HepG2 (cell line): Measurements from ENCODE around the gene SCN9A. TPM values are rescaled to one million over a fixed set of nuclear protein-coding genes. Genes with fewer than 3 reads are reported as not detected.

ENCODE experiments used
- ATAC-seq: fragments of 200-7000 bp; cut with Tn5 transposase; 3 replicates; pipeline ENCODE4 v1.9.1; 2020; ENCODE audit warnings: mild to moderate bottlenecking, moderate library complexity
- BruUV-seq: library from RNA; stranded (reverse); fragments of 400-500 nt; replicated peaks from 2 replicates; lab custom pipeline; 2021; lab: Mats Ljungman, UMichigan
- CTCF ChIA-PET: fragments of 300-600 bp; formaldehyde crosslinking; extraction: SDS; loops from one replicate; lab custom pipeline; 2021; ENCODE audit warnings: low total read pairs, inconsistent platforms, low intra/inter-chr PET ratio; lab: Yijun Ruan, JAX
- POLR2A ChIA-PET: fragments of 350-600 bp; sonication (Branson Sonifier 250); formaldehyde crosslinking; loops from one replicate; lab custom pipeline; 2020; ENCODE audit warnings: antibody characterized with exemption, inconsistent platforms; lab: Yijun Ruan, JAX
- DNase-seq: peaks from one replicate; pipeline ENCODE4 v3.0.0-alpha.2; 2015; ENCODE audit warnings: low spot score
- FAIRE-seq: peaks from 3 replicates; lab custom pipeline; 2011; peaks lifted over from hg19 to GRCh38; lab: Jason Lieb, UNC
- H2AFZ ChIP-seq: one replicate; pipeline ENCODE4 v1.6.1; 2011; ENCODE audit warnings: low read length, inconsistent platforms
- H3K27ac ChIP-seq: fragments of 300-600 bp; 3 replicates; pipeline ENCODE4 v1.8.0; 2011; ENCODE audit warnings: mixed run types, mild to moderate bottlenecking, mixed read lengths, low read length, inconsistent platforms; ENCODE audit not compliant: insufficient read depth; ENCODE audit errors: extremely low read length
- H3K27me3 ChIP-seq, 2 experiments: fragments of 200-600 bp in 1 of 2; 2 replicates in 1 of 2; 3 replicates in 1 of 2; pipeline versions ENCODE4 v1.6.0 to v1.8.0; 2011; ENCODE audit warnings: low read length in 2 of 2, mild to moderate bottlenecking in 2 of 2, moderate library complexity in 2 of 2, inconsistent platforms in 1 of 2; ENCODE audit not compliant: insufficient read depth in 2 of 2, control insufficient read depth in 1 of 2
- H3K36me3 ChIP-seq, 2 experiments: fragments of 200-600 bp in 1 of 2; replicated peaks in 1 of 2; 2 replicates in 1 of 2; 3 replicates in 1 of 2; pipeline versions ENCODE4 v1.5.1 to v1.8.0; 2011; ENCODE audit warnings: low read length in 2 of 2, inconsistent platforms in 1 of 2; ENCODE audit not compliant: insufficient read depth in 2 of 2, control insufficient read depth in 1 of 2
- H3K4me1 ChIP-seq: 2 replicates; pipeline ENCODE4 v1.5.1; 2012; ENCODE audit warnings: low read length, inconsistent platforms; ENCODE audit not compliant: insufficient read depth
- H3K4me2 ChIP-seq: 2 replicates; pipeline ENCODE4 v1.6.0; 2011; ENCODE audit warnings: low read depth, low read length, inconsistent platforms
- H3K4me3 ChIP-seq, 3 experiments: fragments of 200-600 bp in 1 of 3; sonication (generic), shearing (Covaris generic) in 1 of 3; replicated peaks in 1 of 3; 2 replicates each; pipeline ENCODE4 v1.5.1; 2011 to 2016; ENCODE audit warnings: low read length in 3 of 3, inconsistent platforms in 2 of 3, low read depth in 2 of 3, mild to moderate bottlenecking in 2 of 3, control low read depth in 1 of 3, mixed read lengths in 1 of 3; ENCODE audit not compliant: insufficient read depth in 1 of 3
- H3K79me2 ChIP-seq: one replicate; pipeline ENCODE4 v1.6.1; 2011; ENCODE audit warnings: low read length, inconsistent platforms; ENCODE audit not compliant: insufficient read depth
- H3K9ac ChIP-seq: 2 replicates; pipeline ENCODE4 v1.6.0; 2011; ENCODE audit warnings: mild to moderate bottlenecking, low read depth, low read length, inconsistent platforms; ENCODE audit not compliant: insufficient read depth
- H3K9me3 ChIP-seq: 2 replicates; pipeline ENCODE4 v1.5.1; 2012; ENCODE audit warnings: mild to moderate bottlenecking, low read length
- H4K20me1 ChIP-seq: 2 replicates; pipeline ENCODE4 v1.6.0; 2011; ENCODE audit warnings: inconsistent platforms, mild to moderate bottlenecking, low read length, moderate library complexity; ENCODE audit not compliant: insufficient read depth
- ATF4 ChIP-seq, 2 experiments: fragments of 450-650 bp in 1 of 2; sonication (generic) in 1 of 2; formaldehyde crosslinking; IDR thresholded peaks; 2 replicates each; pipeline versions ENCODE4 v1.5.0 to v1.8.0; 2020 to 2022; ENCODE audit warnings: mild to moderate bottlenecking in 1 of 2, missing genetic modification reagents in 1 of 2
- EEA1 ChIP-seq: sonication (generic); formaldehyde crosslinking; IDR thresholded peaks from 2 replicates; pipeline ENCODE4 v1.5.1; 2020; ENCODE audit warnings: mild to moderate bottlenecking, missing genetic modification reagents, borderline replicate concordance
- FOXK2 ChIP-seq: fragments of 450-650 bp; IDR thresholded peaks from 2 replicates; pipeline ENCODE4 v1.6.1; 2016
- HDAC1 ChIP-seq: sonication (generic); formaldehyde crosslinking; IDR thresholded peaks from 2 replicates; pipeline ENCODE4 v1.5.1; 2020; ENCODE audit warnings: mild to moderate bottlenecking, missing genetic modification reagents
- JUND ChIP-seq: sonication (generic); formaldehyde crosslinking; IDR thresholded peaks from 2 replicates; pipeline ENCODE4 v1.8.0; 2022; ENCODE audit warnings: mild to moderate bottlenecking, missing genetic modification reagents
- REPIN1 ChIP-seq: sonication (generic); formaldehyde crosslinking; IDR thresholded peaks from 2 replicates; pipeline ENCODE4 v1.8.0; 2022; ENCODE audit warnings: missing genetic modification reagents, low read depth, mild to moderate bottlenecking, borderline replicate concordance
- SIX4 ChIP-seq: sonication (generic); formaldehyde crosslinking; IDR thresholded peaks from 2 replicates; pipeline ENCODE4 v1.4.0; 2020; ENCODE audit warnings: missing genetic modification reagents
- SRSF1 ChIP-seq: fragments of 200-400 bp; formaldehyde crosslinking; optimal IDR thresholded peaks from 2 replicates; pipeline ENCODE3; 2017; ENCODE audit warnings: mild to moderate bottlenecking, low read depth, low read length, moderate library complexity
- TAF15 ChIP-seq: fragments of 200-400 bp; formaldehyde crosslinking; IDR thresholded peaks from one replicate; pipeline ENCODE4 v1.6.1; 2018; ENCODE audit warnings: mild to moderate bottlenecking, low read depth, low read length; ENCODE audit not compliant: poor library complexity, severe bottlenecking
- THAP9 ChIP-seq: sonication (generic); formaldehyde crosslinking; IDR thresholded peaks from 2 replicates; pipeline ENCODE4; 2020; ENCODE audit warnings: missing genetic modification reagents, mild to moderate bottlenecking, borderline replicate concordance
- ZFAT ChIP-seq: sonication (generic); formaldehyde crosslinking; conservative IDR thresholded peaks from 2 replicates; pipeline ENCODE4 v1.8.1; 2023; ENCODE audit warnings: missing genetic modification reagents, inconsistent platforms
- ZIK1 ChIP-seq: sonication (generic); formaldehyde crosslinking; IDR thresholded peaks from 2 replicates; pipeline ENCODE4 v1.5.0; 2020; ENCODE audit warnings: mild to moderate bottlenecking, low read depth, missing genetic modification reagents, borderline replicate concordance
- ZNF282 ChIP-seq: fragments of 450-650 bp; IDR thresholded peaks from 2 replicates; pipeline ENCODE4 v1.6.1; 2018; ENCODE audit not compliant: partially characterized antibody
- ZNF614 ChIP-seq: IDR thresholded peaks from 2 replicates; pipeline ENCODE4 v1.6.1; 2018; ENCODE audit warnings: missing biosample characterization, missing genetic modification reagents, inconsistent platforms, borderline replicate concordance
- ZNF652 ChIP-seq: IDR thresholded peaks from 2 replicates; pipeline ENCODE4 v1.6.1; 2016; ENCODE audit warnings: low read depth, borderline replicate concordance
- WGBS: methylation state at CpG from one replicate; pipeline ENCODE4 v1.1.6; 2017; ENCODE audit warnings: low lambda C conversion rate; 5-methylcytosine and 5-hydroxymethylcytosine counted together
- in situ Hi-C: cut with HindIII; loops from 2 replicates; pipeline ENCODE4 v1.10.0; 2017; ENCODE audit warnings: low pct_unique_long_range_greater_than_20kb; ENCODE audit not compliant: extremely low pct_ligation_motif_present
- intact Hi-C: fragments of 100-400 bp; cut with micrococcal nuclease; formaldehyde crosslinking; loops from one replicate; pipeline ENCODE4 v1.10.0; 2022; ENCODE audit not compliant: unreplicated experiment
- polyA plus RNA-seq, 8 experiments: library from polyadenylated mRNA; depleted of rRNA in 3 of 8; stranded (reverse) in 7 of 8; unstranded in 1 of 8; fragments of >200 nt; fragmentation: Illumina TruSeq in 4 of 8; extraction: Trizol in 4 of 8; gene quantifications; 2 replicates each; pipeline versions ENCODE4 v1.2.1 to v1.2.3, GENCODE V29; 2011 to 2016; ENCODE audit warnings: low read depth in 4 of 8, missing spikeins in 1 of 8, mixed read lengths in 1 of 8; ENCODE audit not compliant: insufficient read depth in 1 of 8
- total RNA-seq, 5 experiments: library from RNA; depleted of rRNA; stranded (reverse); fragments of >200 nt; fragmentation: Illumina TruSeq; extraction: Trizol; gene quantifications; 2 replicates each; pipeline ENCODE4 v1.2.3, GENCODE V29; 2016; ENCODE audit warnings: low read depth in 1 of 5

Gene SCN9A
- total and polyA plus RNA-seq, 2 of the 13 experiments (the other 11 are each of a cell fraction or from before 2014, with no cell fraction given), result 15.3 to 24.3 TPM

- WGBS, result 92% methylated on average over 1 of the region's 1 CpG
- no peaks in the 10 kb centered on the region for H3K4me1 ChIP-seq
- H3K27me3 ChIP-seq, result no peaks in the 10 kb centered on the region
- H3K9ac ChIP-seq, result no peak overlapping the region
- ATAC-seq, result no peak
- intact Hi-C loops, result no loop called here
- H4K20me1 ChIP-seq, result no peaks in the 10 kb centered on the region
- ChIA-PET CTCF (no interaction called here), POLR2A (no interaction called here)
- H3K36me3 ChIP-seq, result no peaks in the 10 kb centered on the region
- TF ChIP-seq TAF15 (no peak), SIX4 (CRISPR knock-in tag) (no peak), ZNF614 (CRISPR knock-in tag) (no peak), HDAC1 (no peak), REPIN1 (CRISPR knock-in tag) (no peak), EEA1 (CRISPR knock-in tag) (no peak), ZFAT (CRISPR knock-in tag) (no peak), ZNF652 (CRISPR knock-in tag) (no peak), FOXK2 (no peak), SRSF1 (no peak), JUND (CRISPR knock-in tag) (no peak), ATF4 (CRISPR knock-in tag; IDR thresholded peaks at IDR 0.05) (no peak), ZIK1 (CRISPR knock-in tag) (no peak), ZNF282 (no peak), THAP9 (CRISPR knock-in tag) (no peak)
- no peak overlapping the region for H3K4me2 ChIP-seq
- no peaks in the 10 kb centered on the region for H3K79me2 ChIP-seq
- no peak for FAIRE-seq
- no peaks in the 10 kb centered on the region for H3K9me3 ChIP-seq
- H2AFZ ChIP-seq, result no peak overlapping the region
- in situ Hi-C loops, result no loop called here
- no TSS peak for BruUV-seq
- no peak overlapping the region for H3K4me3 ChIP-seq
- H3K27ac ChIP-seq, result no peak overlapping the region
- no peak for DNase-seq
Observed at GRCh38 chr2:166293984-166294383, 81.8 kb downstream of the SCN9A start.
